Colonic mucosa (tissue), 4 donors: ENCODE results near the gene TPRX2. TPM values are rescaled to one million over a fixed set of nuclear protein-coding genes. Genes with fewer than 3 reads are reported as not detected.
"Not testable (repeated sequence)": the region's sequence is repeated elsewhere in the genome, so short reads cannot be mapped to it uniquely, and the experiment has no call there.

ENCODE experiments used
- DNase-seq: peaks from one replicate; pipeline ENCODE4 v3.0.0-alpha.2; 2020
- H3K27ac ChIP-seq: fragments of 200-600 bp; one replicate; pipeline ENCODE4 v1.8.0; 2021
- H3K27me3 ChIP-seq: fragments of 200-600 bp; one replicate; pipeline ENCODE4 v1.8.0; 2021
- H3K36me3 ChIP-seq: fragments of 200-600 bp; one replicate; pipeline ENCODE4 v1.8.0; 2021
- H3K4me1 ChIP-seq: fragments of 200-600 bp; one replicate; pipeline ENCODE4 v1.8.0; 2021; ENCODE audit warnings: mild to moderate bottlenecking
- H3K4me3 ChIP-seq: fragments of 200-600 bp; one replicate; pipeline ENCODE4 v1.8.0; 2021
- H3K9ac ChIP-seq, 2 donors: one replicate each; pipeline ENCODE4 v1.7.0; 2013; ENCODE audit warnings: control low read depth in 2 of 2, low read depth in 2 of 2, low read length in 2 of 2
- H3K9me3 ChIP-seq: fragments of 200-600 bp; one replicate; pipeline ENCODE4 v1.8.0; 2021
- intact Hi-C: fragments of 100-400 bp; cut with DNase I; formaldehyde crosslinking; loops from one replicate; pipeline ENCODE4 v1.14.1; 2022
- total RNA-seq, 2 donors: library from RNA; stranded (reverse); fragmentation: NEBNext Ultra II Directional in 1 of 2; extraction: Animal tissue kit (Norgen Biotek cat#: 25700) in 1 of 2; gene quantifications; one replicate each; pipeline ENCODE4 v1.2.1, GENCODE V29; 2021
- TF ChIP-seq, protein P1 (sequence below): fragments of 200-600 bp; IDR thresholded peaks from one replicate; pipeline ENCODE4 v1.8.0; 2022; ENCODE audit warnings: antibody characterized with exemption, mild to moderate bottlenecking
- donor health status: healthy.
- donor health status: DM: no; HTN: no; CAD: no.
- donor health status: DM: no; HTN: no; CAD: no.

Gene TPRX2
- total RNA-seq, 2 donors from 2014 or later, result not detected

DNA sequence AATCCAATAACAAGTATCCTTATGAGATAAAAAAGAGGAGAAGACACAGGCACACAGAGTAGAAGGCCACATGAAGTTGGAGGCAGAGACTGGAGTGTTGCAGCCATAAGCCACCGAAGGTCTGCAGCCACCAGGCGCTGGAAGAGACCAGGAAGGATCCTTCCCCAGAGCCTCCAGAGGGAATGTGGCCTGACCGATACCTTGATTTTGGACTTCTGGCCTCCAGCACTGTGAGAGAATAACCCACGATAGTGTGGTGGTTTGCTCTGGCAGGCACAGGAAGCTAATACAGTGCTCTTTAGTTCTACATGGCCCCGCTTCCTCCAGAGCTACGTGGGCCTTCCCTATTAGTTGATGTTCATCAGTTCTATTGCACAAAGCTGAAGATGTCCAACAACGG is 42.3 kb downstream of the TPRX2 start:
- Histone ChIP-seq H3K9ac (no peak overlapping the region), H3K27ac (no peak overlapping the region), H3K27me3 (peaks cover 3% of the 10 kb centered on the region), H3K9me3 (no peaks in the 10 kb centered on the region), H3K4me3 (no peak overlapping the region), H3K4me1 (no peaks in the 10 kb centered on the region), H3K36me3 (no peaks in the 10 kb centered on the region)
- TF ChIP-seq, protein P1, sequence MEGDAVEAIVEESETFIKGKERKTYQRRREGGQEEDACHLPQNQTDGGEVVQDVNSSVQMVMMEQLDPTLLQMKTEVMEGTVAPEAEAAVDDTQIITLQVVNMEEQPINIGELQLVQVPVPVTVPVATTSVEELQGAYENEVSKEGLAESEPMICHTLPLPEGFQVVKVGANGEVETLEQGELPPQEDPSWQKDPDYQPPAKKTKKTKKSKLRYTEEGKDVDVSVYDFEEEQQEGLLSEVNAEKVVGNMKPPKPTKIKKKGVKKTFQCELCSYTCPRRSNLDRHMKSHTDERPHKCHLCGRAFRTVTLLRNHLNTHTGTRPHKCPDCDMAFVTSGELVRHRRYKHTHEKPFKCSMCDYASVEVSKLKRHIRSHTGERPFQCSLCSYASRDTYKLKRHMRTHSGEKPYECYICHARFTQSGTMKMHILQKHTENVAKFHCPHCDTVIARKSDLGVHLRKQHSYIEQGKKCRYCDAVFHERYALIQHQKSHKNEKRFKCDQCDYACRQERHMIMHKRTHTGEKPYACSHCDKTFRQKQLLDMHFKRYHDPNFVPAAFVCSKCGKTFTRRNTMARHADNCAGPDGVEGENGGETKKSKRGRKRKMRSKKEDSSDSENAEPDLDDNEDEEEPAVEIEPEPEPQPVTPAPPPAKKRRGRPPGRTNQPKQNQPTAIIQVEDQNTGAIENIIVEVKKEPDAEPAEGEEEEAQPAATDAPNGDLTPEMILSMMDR, result no peak
- intact Hi-C loops, result no loop called here
- DNase-seq, result no peak

DNA sequence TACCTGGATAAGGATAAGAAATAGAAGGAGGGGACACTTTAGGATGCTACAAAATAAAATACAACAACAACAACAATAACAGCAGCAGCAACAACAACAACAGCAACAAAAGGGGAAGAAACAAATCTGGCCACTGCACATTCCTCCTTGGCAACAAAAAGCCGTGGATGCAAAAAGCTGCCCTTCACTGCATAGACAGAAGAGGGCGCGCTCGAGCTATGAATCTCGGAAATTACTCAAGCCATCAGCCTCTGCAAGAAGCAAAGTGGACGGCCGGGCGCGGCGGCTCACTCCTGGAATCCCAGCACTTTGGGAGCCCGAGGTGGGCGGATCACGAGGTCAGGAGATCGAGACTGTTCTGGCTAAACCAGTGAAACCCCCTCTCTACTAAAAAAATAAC is 50.3 kb downstream of the TPRX2 start:
- H3K4me3 ChIP-seq, H3K27ac ChIP-seq, H3K36me3 ChIP-seq, H3K9me3 ChIP-seq, H3K4me1 ChIP-seq, H3K9ac ChIP-seq, H3K27me3 ChIP-seq, intact Hi-C loops: not testable (repeated sequence)
- DNase-seq, result peak; percentile 89
- TF ChIP-seq, protein P1, result peak; percentile 61

DNA sequence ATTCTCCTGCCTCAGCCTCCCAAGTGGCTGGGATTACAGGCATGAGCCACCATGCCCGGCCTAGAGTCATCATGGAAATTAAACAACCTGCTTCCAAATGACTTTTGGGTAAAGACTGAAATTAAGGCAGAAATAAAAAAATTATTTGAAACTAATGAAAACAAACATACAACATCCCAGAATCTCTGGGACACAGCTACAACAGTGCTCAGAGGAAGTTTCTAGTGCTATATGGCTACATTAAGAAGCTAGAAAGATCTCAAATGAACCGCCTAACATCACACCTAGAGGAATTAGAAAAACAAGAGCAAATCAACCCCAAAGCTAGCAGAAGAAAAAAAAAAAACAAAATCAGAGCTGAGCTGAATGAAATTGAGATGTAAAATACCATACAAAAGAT is 51.2 kb downstream of the TPRX2 start:
- intact Hi-C loops, H3K27me3 ChIP-seq, H3K4me1 ChIP-seq, H3K4me3 ChIP-seq, H3K9me3 ChIP-seq, H3K36me3 ChIP-seq, DNase-seq, H3K27ac ChIP-seq, H3K9ac ChIP-seq: not testable (repeated sequence)

Other genes starting within 250 kb of the TPRX2 start
- 10 to 100 TPM; 10.9 to 33.7 TPM for gene EHD2, start 145.8 kb upstream of the TPRX2 start, total RNA-seq
- 100 to 1,000 TPM; 145 to 257 TPM for gene NOP53, start 113.7 kb upstream of the TPRX2 start, total RNA-seq
- 100 to 1,000 TPM; 280 to 519 TPM for gene SELENOW, start 80.5 kb upstream of the TPRX2 start, total RNA-seq
- gene TPRX1, start 54.7 kb upstream of the TPRX2 start, total RNA-seq, result not detected
- not detected for gene CRX, start 37.3 kb upstream of the TPRX2 start, total RNA-seq
- gene SULT2A1, start 27.1 kb downstream of the TPRX2 start, total RNA-seq, result 1 to 10 TPM in 1 of 2 donors, under 1 TPM in 1; 0.64 to 1.1 TPM
- gene BSPH1, start 132.9 kb downstream of the TPRX2 start, total RNA-seq, result not detected
- gene ELSPBP1, start 135.4 kb downstream of the TPRX2 start, total RNA-seq, result not detected
- gene CABP5, start 184.8 kb downstream of the TPRX2 start, total RNA-seq, result not detected